ENCODE data around the gene DIP2A.

Gene DIP2A

GRCh38 chr21:46458315-46459023, at the start of gene DIP2A:
Gene DIP2A, plus strand, starts transcription at chr21:46458891. Its CDS starts 241 bp downstream, at chr21:46459132.
- peak; percentile 88 for DNase-seq (ENCODE audit: low read depth in 1 of 2, low spot score in 1 of 2)

- no peak for DNase-seq (ENCODE audit: low read depth in 1 of 2, low spot score in 1 of 2)
Measured at GRCh38 chr21:46409641-46410406, 48.9 kb upstream of the DIP2A start.

DNA sequence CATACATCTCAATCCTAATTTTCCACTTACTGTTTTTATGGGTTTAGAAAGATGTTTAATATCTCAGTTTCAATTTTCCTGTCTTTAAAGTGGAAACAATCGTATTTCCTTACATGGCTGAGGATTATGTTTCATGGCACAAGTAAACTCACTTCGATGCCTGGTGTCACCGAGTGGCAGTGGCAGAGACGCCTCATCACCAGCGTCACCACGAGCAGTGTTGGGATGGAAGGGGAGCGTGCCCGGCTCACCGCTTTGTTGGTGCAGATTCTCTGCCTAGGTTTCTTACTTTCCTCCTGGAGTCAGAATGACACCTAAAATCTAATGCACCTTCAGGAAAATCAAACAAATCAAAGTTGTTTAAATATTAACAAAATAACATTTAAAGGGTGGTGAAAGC, 48.2 kb upstream of the DIP2A start:
- no peak for DNase-seq (ENCODE audit: low read depth in 1 of 2, low spot score in 1 of 2)

DNA sequence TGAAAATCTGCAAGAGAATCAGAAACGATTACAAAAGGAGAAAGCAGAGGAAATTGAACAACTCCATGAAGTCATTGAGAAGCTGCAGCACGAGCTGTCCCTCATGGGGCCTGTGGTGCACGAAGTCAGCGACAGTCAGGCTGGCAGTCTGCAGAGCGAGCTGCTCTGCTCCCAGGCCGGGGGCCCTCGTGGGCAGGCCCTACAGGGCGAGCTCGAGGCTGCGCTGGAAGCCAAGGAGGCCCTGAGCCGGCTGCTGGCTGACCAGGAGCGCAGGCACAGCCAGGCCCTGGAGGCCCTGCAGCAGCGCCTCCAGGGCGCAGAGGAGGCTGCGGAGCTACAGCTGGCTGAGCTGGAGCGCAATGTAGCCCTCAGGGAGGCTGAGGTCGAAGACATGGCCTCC, 47.5 kb upstream of the DIP2A start:
- DNase-seq (ENCODE audit: low read depth in 1 of 2, low spot score in 1 of 2), result no peak

DNA sequence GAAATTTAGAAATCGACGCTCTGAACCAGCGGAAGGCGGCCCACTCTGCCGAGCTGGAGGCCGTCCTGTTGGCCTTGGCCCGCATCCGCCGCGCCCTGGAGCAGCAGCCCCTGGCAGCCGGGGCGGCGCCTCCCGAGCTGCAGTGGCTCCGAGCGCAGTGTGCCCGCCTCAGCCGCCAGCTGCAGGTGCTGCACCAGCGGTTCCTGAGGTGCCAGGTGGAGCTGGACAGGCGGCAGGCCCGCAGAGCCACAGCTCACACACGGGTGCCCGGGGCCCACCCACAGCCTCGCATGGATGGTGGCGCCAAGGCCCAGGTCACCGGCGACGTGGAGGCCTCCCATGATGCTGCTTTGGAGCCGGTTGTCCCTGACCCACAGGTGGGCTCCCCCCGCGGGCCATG, 47.0 kb upstream of the DIP2A start:
- no peak for DNase-seq (ENCODE audit: low read depth in 1 of 2, low spot score in 1 of 2)

DNA sequence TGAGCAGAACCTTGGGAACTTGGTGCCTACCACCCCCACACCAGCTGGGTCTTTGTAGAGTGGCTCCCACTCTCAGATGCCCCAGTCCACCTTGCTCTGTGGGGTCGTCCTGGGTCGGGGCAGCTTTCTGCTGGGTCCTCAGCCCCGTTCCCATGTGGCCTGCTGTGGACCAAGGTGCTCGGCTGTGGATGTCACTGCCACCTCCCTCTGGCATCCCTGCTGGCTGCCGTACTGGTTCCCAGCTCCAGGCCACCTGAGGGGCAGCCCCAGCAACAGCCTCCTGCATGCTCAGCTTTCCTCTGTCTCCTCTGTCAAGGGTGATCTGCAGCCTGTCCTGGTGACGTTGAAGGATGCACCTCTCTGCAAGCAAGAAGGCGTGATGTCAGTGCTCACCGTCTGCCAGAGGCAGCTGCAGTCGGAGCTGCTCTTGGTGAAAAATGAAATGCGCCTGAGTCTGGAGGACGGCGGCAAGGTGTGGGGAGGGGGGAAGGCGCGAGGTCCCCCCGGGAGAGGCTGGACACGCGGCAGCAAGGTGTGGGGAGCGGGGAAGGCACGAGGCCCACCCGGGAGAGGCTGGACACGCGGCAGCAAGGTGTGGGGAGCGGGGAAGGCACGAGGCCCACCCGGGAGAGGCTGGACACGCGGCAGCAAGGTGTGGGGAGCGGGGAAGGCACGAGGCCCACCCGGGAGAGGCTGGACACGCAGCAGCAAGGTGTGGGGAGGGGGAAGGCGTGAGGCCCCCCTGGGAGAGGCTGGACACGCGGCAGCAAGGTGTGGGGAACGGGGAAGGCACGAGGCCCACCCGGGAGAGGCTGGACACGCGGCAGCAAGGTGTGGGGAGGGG, 45.9 kb upstream of the DIP2A start:
- DNase-seq (ENCODE audit: low read depth in 1 of 2, low spot score in 1 of 2), result no peak

DNA sequence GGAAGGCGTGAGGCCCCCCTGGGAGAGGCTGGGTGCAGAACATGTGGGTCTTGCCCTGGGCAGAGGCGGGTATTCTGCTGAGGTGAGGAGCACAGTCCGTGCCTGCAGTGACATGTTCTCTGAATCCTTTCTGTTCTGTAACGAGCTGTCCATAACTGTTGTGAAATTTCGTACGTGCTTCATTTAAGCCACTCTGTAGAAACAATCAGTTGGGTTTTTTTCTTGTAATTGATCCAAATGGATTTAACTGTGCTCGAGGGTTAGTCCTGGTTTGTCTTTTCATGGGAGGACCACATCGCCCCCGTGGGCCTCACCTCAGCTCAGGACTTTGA, 45.4 kb upstream of the DIP2A start:
- DNase-seq (ENCODE audit: low read depth in 1 of 2, low spot score in 1 of 2), result no peak

GRCh38 chr21:46414965-46415275, 43.8 kb upstream of the DIP2A start:
- no peak for DNase-seq (ENCODE audit: low read depth in 1 of 2, low spot score in 1 of 2)

GRCh38 chr21:46416551-46416950, 42.1 kb upstream of the DIP2A start:
- no peak for DNase-seq (ENCODE audit: low read depth in 1 of 2, low spot score in 1 of 2)

DNA sequence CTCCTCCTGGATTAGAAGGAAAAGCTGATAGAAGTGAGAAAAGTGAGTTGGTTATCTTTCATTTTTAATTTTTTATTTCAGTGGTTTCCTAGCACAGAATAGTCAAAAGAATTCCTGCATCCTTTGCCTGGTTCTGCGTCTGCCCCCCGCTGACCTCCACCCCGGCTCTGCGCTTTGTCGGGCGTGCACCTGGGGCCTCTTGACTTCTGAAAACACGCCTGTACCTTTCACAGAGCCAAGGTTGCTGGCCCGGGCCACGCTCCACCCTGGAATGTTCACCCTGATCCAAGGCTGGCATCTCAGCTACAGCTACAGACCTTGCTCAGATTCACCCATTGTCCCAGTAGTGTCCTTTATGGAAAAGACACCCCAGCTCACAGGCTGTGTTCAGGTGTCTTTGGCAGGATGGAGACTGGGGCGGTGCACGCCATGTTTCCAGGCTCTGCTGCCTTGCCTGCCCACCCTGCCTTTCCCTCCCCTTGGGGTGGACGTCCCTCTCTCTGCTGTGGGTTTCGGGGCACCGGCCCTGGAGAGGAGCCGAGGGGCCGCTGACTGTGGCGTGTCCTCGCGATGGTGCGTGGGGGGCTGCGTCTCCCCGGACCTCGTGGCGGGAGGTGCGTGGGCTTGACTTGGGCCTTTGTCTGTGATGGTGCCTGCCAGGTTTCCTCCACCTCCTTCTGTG, 40.3 kb upstream of the DIP2A start:
- DNase-seq (ENCODE audit: low read depth in 1 of 2, low spot score in 1 of 2), result no peak

DNA sequence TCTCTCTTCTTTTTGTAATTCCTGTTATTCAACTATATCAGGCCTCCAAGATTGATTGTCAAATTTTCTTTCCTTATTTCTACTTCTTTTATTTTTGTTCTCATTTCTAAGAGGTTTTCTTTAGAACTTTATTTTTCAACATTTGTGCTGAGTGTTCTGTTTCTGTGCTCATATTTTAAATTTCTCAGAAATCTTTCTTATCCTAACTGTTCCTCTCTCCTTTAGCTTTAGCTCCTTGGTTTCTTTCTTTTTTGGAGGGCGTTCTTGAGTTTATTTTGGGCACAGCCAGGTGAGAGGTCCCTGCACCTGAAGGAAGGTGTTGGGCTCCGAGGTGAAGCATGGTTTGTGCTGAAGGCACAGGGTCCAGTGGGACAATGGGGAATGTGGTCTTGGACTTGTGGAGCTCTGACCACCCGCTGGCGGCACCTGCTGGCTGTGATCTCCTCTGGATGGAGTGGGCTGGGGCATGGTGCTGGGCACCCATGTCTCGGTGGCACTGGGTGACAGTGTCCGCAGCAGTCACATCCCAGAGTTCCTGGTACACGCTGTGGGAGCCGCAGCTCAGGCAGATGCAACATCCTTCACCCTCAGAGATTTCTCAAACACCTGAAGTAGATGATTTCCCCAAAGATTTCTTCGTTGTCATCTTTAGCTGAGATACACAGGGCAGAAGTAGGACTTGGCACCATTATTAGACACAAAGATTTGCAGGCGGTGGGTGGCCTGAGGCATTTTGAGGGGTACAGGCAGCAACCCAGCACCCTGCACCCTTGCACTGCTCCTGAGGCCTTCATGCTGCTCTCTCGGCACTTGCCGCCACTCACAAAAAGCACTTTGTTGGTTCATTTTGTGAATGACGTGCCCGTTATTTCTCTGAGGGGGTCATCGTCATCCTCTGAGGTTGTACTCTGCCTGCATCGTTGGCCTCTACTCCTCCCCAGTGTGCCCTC, 38.2 kb upstream of the DIP2A start:
- DNase-seq (ENCODE audit: low read depth in 1 of 2, low spot score in 1 of 2), result no peak

DNA sequence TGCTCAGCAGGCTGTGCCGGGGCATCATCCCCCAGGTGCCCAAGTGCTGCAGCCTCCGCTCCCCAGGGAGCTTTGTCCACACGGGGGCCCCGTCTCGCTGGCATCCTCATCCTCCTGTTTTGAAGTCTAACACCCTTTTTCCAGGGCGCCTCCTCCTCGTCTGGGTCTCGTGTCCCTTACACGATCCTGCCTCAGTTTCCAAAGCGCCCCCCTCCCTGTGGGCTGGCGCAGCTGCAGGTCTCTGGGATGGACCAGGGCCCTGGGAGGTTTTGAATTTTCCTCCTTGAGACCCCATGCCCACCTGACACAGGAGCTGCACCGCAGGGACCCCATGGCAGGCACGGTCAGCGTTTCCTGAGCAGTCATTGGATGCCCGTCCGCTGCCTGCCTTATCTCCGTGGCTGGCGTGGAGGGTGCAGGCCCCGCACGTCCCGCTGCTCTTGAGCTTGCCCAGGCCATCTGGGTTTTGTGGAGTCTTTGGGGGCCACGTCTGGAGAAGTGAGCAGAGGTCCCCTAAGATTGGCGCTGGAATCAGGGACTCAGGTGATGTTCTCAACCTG, 37.4 kb upstream of the DIP2A start:
- no peak for DNase-seq (ENCODE audit: low read depth in 1 of 2, low spot score in 1 of 2)

GRCh38 chr21:46421756-46422555, 36.7 kb upstream of the DIP2A start:
- DNase-seq (ENCODE audit: low read depth in 1 of 2, low spot score in 1 of 2), result no peak

DNA sequence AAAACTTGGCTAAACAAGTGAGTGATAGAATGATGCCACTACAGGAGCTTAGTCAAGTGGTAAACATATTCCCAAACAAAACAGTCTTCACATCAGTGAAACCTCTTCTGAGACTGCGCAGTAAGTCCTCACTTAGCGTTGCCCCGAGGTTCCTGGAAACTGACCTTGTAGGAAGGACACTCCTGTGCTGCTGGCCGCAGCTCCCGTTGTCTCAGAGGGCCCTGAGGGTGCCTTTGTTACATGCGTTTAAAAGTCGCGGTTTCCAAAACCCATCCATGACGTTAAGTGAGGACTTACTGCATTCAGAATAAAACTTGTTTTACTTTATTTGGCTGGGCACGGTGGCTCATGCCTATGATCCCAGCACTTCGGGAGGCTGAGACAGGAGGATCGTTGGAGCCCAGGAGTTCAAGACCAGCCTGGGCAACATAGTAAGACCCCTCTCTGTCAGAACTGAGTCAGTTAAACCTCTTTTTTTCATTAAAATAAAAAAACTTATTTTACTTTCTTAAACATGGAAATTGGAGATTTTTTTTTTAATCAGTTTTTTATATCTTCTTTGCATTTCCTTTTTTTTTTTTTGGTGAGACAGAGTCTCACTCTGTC, 36.0 kb upstream of the DIP2A start:
- DNase-seq (ENCODE audit: low read depth in 1 of 2, low spot score in 1 of 2), result no peak

DNA sequence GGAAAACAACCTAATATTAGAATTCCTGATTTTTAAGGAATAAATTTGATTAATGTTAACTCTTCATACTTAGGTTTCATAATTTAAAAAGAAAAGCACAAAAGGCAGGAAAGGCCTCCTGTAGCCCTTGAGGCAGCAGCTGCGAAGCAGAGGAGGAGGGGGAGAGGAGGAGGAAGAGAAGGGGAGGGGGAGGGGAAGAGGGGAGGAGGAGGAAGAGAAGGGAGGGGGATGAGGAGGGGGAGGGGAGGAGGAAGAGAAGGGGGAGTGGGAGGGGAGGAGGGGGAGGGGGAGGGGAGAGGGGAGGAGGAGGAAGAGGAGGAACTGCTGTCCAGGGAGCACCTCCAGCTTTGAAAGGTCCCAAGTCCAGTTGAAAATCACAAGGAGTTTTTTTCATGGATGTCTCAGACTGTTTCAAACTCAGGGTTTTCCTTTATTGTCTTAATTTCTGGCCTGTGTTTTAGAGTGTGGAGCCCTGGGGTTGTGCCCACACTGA, 35.1 kb upstream of the DIP2A start:
- DNase-seq (ENCODE audit: low read depth in 1 of 2, low spot score in 1 of 2), result no peak

GRCh38 chr21:46424039-46424591, 34.6 kb upstream of the DIP2A start:
- no peak for DNase-seq (ENCODE audit: low read depth in 1 of 2, low spot score in 1 of 2)

- DNase-seq (ENCODE audit: low read depth in 1 of 2, low spot score in 1 of 2), result no peak
Measured at GRCh38 chr21:46424621-46425020, 34.1 kb upstream of the DIP2A start.

DNA sequence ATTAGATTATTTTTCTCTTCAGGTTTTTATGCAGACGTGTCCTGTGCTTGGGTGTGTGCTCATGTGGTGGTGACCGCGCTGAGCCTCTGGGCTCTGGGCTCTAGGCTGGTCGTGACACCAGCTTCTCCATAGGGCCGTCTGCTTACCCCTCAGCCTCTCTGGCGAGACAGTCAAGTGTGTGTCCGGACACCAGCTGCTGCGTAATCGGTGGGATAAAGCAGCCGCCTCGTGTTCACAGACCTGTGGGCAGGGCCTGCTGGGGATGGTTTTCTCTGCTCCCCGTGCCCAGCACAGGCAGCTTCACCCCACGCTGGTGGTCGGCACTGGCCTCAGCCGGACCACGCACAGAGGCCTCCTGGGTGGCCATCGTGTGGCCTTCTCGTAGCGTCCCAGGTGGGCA, 33.6 kb upstream of the DIP2A start:
- no peak for DNase-seq (ENCODE audit: low read depth in 1 of 2, low spot score in 1 of 2)
